H1 (cell line): Measurements from ENCODE around the gene KCNMA1. TPM values are rescaled to one million over a fixed set of nuclear protein-coding genes. Genes with fewer than 3 reads are reported as not detected.

Source experiments
- BACH1 ChIP-seq: IDR thresholded peaks from 2 replicates; pipeline ENCODE4 v1.6.1; 2012; ENCODE audit warnings: low read length, improper control_type of control experiment
- CBX8 ChIP-seq: fragments of 300-800, 300-1000 bp; sonication (generic); IDR thresholded peaks from 2 replicates; pipeline ENCODE4 v1.7.1; 2016; ENCODE audit warnings: low read depth, low read length, borderline replicate concordance
- CTBP2 ChIP-seq: IDR thresholded peaks from 2 replicates; pipeline ENCODE4 v1.7.0; 2011; ENCODE audit warnings: borderline replicate concordance, mild to moderate bottlenecking, moderate library complexity, mixed read lengths, low read length; ENCODE audit not compliant: insufficient read depth, insufficient read length
- EGR1 ChIP-seq: IDR thresholded peaks from 2 replicates; pipeline ENCODE4 v1.6.1; 2011; ENCODE audit warnings: low read depth, low read length, borderline replicate concordance
- MAFK ChIP-seq: IDR thresholded peaks from 2 replicates; pipeline ENCODE4 v1.6.1; 2012; ENCODE audit warnings: low read depth, mild to moderate bottlenecking, improper control_type of control experiment, low read length
- polyA plus RNA-seq, 7 experiments: library from polyadenylated mRNA; depleted of rRNA in 3 of 7; stranded (reverse) in 5 of 7; unstranded in 2 of 7; fragments of >200 nt in 5 of 7; fragments of 200-250 nt in 2 of 7; gene quantifications; 1 replicate in 5 of 7; 2 replicates in 1 of 7; 4 replicates in 1 of 7; pipeline versions ENCODE4 v1.2.1 to v1.2.3, GENCODE V29; 2011 to 2013; ENCODE audit warnings: missing spikeins in 2 of 7, mixed read lengths in 2 of 7
- total RNA-seq: library from RNA; stranded (reverse); fragmentation: NEBNext Ultra II Directional; extraction: Animal tissue kit (Norgen Biotek cat#: 25700); gene quantifications from 2 replicates; pipeline ENCODE4 v1.2.1, GENCODE V29; 2021

KCNMA1 gene
- total and polyA plus RNA-seq, 2 of the 8 experiments (the other 6 are each of a cell fraction or from before 2014, with no cell fraction given): 10.2 to 11.1 TPM

- TF ChIP-seq BACH1 (no peak), CTBP2 (no peak), CBX8 (no peak), MAFK (no peak), EGR1 (no peak)
These were observed 594.2 kb downstream of the KCNMA1 start (continued) for GRCh38 chr10:77043420-77043763.
